ENCODE results near the gene GABRQ. TPM values are rescaled to one million over a fixed set of nuclear protein-coding genes. Genes with fewer than 3 reads are reported as not detected.

GABRQ gene
- not detected for total RNA-seq

DNA sequence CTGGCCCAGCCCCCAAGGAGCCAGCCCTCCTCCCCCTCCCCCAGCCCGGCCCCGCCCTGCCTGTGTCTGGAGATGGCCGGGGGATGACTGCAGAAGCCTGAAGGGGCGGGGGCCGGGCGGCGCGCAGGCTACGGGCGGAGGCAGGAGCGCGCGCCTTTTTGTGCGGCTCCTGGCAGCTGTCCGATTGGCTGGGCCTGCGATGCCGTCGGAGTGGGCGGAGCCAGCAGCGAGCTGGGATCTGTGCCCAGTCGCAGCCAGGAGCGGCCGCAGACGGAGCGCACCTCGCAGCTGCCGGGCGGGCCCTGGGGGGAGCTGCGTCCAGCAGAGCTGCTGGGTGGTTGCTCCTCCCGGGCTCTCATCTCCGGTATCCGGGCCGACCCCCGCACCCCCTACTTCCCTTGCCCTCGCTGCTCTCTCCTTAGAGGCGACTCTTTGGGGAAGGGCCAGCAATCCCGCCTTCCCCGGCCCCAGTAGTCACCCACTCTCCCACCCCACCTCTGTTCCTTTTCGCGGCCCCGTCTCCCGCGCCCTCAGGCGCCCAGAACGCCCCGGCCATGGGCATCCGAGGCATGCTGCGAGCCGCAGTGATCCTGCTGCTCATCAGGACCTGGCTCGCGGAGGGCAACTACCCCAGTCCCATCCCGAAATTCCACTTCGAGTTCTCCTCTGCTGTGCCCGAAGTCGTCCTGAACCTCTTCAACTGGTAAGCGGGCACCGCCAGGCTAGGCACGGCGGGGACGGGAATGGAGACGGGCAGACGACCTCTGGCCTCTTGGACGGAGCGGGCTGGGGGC is at the start of gene GABRQ:
GABRQ (plus strand) TSS at position 247 of the 794 bp plus-strand sequence; CDS start at position 555, 308 bp downstream.
- H3K27ac ChIP-seq, result no peak within 1 kb of the TSS
- no peaks in the 10 kb centered on the region for H3K9me3 ChIP-seq
- H3K4me1 ChIP-seq, result no peaks in the 10 kb centered on the region
- DNase-seq (ENCODE audit: low spot score in 2 of 2), result no peak
- H3K27me3 ChIP-seq, result no peaks in the 10 kb centered on the region
- intact Hi-C loops (cut with DNase I), result no loop called here
- TF ChIP-seq CTCF (IDR thresholded peaks at IDR 0.05), result no peak
- no peaks in the 10 kb centered on the region for H3K36me3 ChIP-seq
- H3K4me3 ChIP-seq, result no peak within 1 kb of the TSS

- Histone ChIP-seq H3K36me3 (no peaks in the 10 kb centered on the region), H3K27ac (no peak overlapping the region), H3K9me3 (no peaks in the 10 kb centered on the region), H3K27me3 (no peaks in the 10 kb centered on the region), H3K4me1 (no peaks in the 10 kb centered on the region), H3K4me3 (no peak overlapping the region)
- no peak for DNase-seq (ENCODE audit: low spot score in 2 of 2)
- no peak for TF ChIP-seq CTCF (IDR thresholded peaks at IDR 0.05)
- intact Hi-C loops (cut with DNase I), result no loop called here
These were observed 49.5 kb upstream of the GABRQ start for GRCh38 chrX:152588206-152588605.

DNA sequence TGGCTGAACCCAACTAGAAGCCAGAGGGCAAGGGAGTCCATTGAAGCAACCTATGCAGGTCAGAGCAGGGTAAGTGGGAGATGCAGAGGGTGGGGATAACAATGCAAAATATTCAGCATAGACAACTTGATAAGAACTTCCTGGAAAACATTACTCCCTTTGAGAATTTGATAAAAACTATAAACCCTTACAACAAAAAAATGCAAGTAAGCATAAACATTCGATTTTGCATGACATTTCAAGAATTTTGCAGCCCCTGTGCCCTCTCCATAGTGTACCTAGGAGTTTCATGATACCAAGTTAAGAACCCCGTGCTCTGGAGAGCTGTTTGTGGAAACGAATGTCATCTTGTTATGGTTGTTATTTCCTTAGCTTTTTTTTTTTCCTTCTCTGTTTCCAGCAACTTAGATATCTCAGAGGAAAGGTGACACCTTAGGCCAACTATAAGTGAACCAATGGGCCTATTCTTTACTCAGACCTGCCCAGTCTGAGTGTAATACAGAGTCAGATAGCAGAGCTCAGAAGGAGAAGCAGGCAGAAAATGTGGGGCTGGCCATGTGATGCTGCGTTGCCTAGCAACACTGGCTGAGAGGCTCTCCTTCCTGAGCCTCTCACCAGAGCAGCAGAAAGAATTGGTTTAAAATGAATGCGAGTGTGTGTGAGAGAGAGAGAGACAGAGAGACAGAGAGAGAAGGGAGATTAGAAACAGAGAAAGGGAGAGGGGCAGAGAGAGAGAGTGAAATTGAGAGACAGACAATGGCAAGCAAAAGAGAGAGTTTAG is 36.7 kb upstream of the GABRQ start:
- intact Hi-C loops (cut with DNase I), result no loop called here
- H3K4me1 ChIP-seq, result no peaks in the 10 kb centered on the region
- no peaks in the 10 kb centered on the region for H3K27me3 ChIP-seq
- H3K27ac ChIP-seq, result no peak overlapping the region
- no peaks in the 10 kb centered on the region for H3K36me3 ChIP-seq
- TF ChIP-seq CTCF (IDR thresholded peaks at IDR 0.05), result no peak
- DNase-seq (ENCODE audit: low spot score in 2 of 2), result no peak
- no peak overlapping the region for H3K4me3 ChIP-seq
- no peaks in the 10 kb centered on the region for H3K9me3 ChIP-seq

GRCh38 chrX:152601848-152602616 is 35.7 kb upstream of the GABRQ start:
- Histone ChIP-seq H3K27ac (no peak overlapping the region), H3K4me3 (no peak overlapping the region), H3K4me1 (no peaks in the 10 kb centered on the region), H3K36me3 (no peaks in the 10 kb centered on the region), H3K27me3 (no peaks in the 10 kb centered on the region), H3K9me3 (no peaks in the 10 kb centered on the region)
- TF ChIP-seq CTCF (IDR thresholded peaks at IDR 0.05), result no peak
- intact Hi-C loops (cut with DNase I), result no loop called here
- no peak for DNase-seq (ENCODE audit: low spot score in 2 of 2)

- no peak for TF ChIP-seq CTCF (IDR thresholded peaks at IDR 0.05)
- Histone ChIP-seq H3K4me3 (no peak overlapping the region), H3K27ac (no peak overlapping the region), H3K9me3 (no peaks in the 10 kb centered on the region), H3K4me1 (no peaks in the 10 kb centered on the region), H3K36me3 (no peaks in the 10 kb centered on the region), H3K27me3 (no peaks in the 10 kb centered on the region)
- intact Hi-C loops (cut with DNase I), result no loop called here
- DNase-seq (ENCODE audit: low spot score in 2 of 2), result no peak
These were observed 22.9 kb upstream of the GABRQ start for GRCh38 chrX:152614791-152615190.
